Spleen (tissue), 13 donors: Measurements from ENCODE around the gene CSTF2. TPM values are rescaled to one million over a fixed set of nuclear protein-coding genes. Genes with fewer than 3 reads are reported as not detected.
"Not testable (repeated sequence)": the region's sequence is repeated elsewhere in the genome, so short reads cannot be mapped to it uniquely, and the experiment has no call there.

ENCODE experiments used
- DNase-seq: peaks from one replicate; pipeline ENCODE4 v3.0.0-alpha.2; 2020
- H3K27ac ChIP-seq, 8 donors: fragments of 200-600 bp; sonication (generic) in 7 of 8; 1 replicate in 4 of 8; 2 replicates in 4 of 8; pipeline versions ENCODE4 v1.5.0 to v1.8.0; 2016 to 2021; ENCODE audit warnings: inconsistent platforms in 4 of 8, mild to moderate bottlenecking in 4 of 8, moderate library complexity in 1 of 8
- H3K27me3 ChIP-seq, 7 donors: fragments of 200-600 bp; sonication (generic) in 6 of 7; replicated peaks in 1 of 7; 1 replicate in 4 of 7; 2 replicates in 3 of 7; pipeline versions ENCODE4 v1.5.0 to v1.8.0; 2016 to 2021; ENCODE audit warnings: inconsistent platforms in 3 of 7, mild to moderate bottlenecking in 1 of 7
- H3K36me3 ChIP-seq, 6 donors: fragments of 200-600 bp; sonication (generic) in 5 of 6; 1 replicate in 4 of 6; 2 replicates in 2 of 6; pipeline versions ENCODE4 v1.5.0 to v1.8.0; 2016 to 2021; ENCODE audit warnings: inconsistent platforms in 2 of 6
- H3K4me1 ChIP-seq, 6 donors: fragments of 200-600 bp; sonication (generic) in 5 of 6; 1 replicate in 3 of 6; 2 replicates in 3 of 6; pipeline versions ENCODE4 v1.5.0 to v1.8.0; 2016 to 2021; ENCODE audit warnings: inconsistent platforms in 3 of 6
- H3K4me3 ChIP-seq, 8 donors: fragments of 200-600 bp; sonication (generic) in 7 of 8; 1 replicate in 4 of 8; 2 replicates in 4 of 8; pipeline versions ENCODE4 v1.5.0 to v1.8.0; 2016 to 2021; ENCODE audit warnings: inconsistent platforms in 4 of 8, mild to moderate bottlenecking in 4 of 8, moderate library complexity in 2 of 8
- H3K9me3 ChIP-seq, 8 donors: fragments of 200-600 bp; sonication (generic) in 7 of 8; 1 replicate in 4 of 8; 2 replicates in 4 of 8; pipeline versions ENCODE4 v1.5.0 to v1.8.0; 2016 to 2021; ENCODE audit warnings: inconsistent platforms in 4 of 8
- POLR2A ChIP-seq, 3 donors: fragments of 450-650 bp; IDR thresholded peaks; one replicate each; pipeline ENCODE4 v1.5.1; 2017; ENCODE audit warnings: antibody characterized with exemption in 3 of 3, mild to moderate bottlenecking in 1 of 3
- POLR2AphosphoS5 ChIP-seq, 3 donors: sonication (generic); formaldehyde crosslinking; IDR thresholded peaks; one replicate each; pipeline ENCODE4 v1.5.1; 2017; ENCODE audit warnings: antibody characterized with exemption in 3 of 3
- WGBS, 5 donors: extraction: QIAGEN DNeasy Blood & Tissue Kit in 3 of 5; methylation state at CpG; one replicate each; pipeline versions ENCODE4 v1.1.5 to v1.1.7; 2013 to 2018; 5-methylcytosine and 5-hydroxymethylcytosine counted together
- intact Hi-C: fragments of 100-400 bp; cut with DNase I; formaldehyde crosslinking; loops from one replicate; pipeline ENCODE4 v1.15.0; 2023; ENCODE audit warnings: low total_unique reads
- long read RNA-seq, 2 donors: transcript quantifications; one replicate each; lab custom pipeline, GENCODE V29; 2026
- polyA plus RNA-seq, 3 donors: library from polyadenylated mRNA; stranded (reverse); fragments of 200-250 nt; gene quantifications; one replicate each; pipeline ENCODE4 v1.2.1, GENCODE V29; 2013
- total RNA-seq, 7 donors: library from RNA; depleted of rRNA in 3 of 7; stranded (reverse); fragments of >200 nt in 3 of 7; fragmentation: NEBNext Ultra II Directional in 4 of 7; extraction: Animal tissue kit (Norgen Biotek cat#: 25700) in 4 of 7; gene quantifications; one replicate each; pipeline versions ENCODE4 v1.1.0 to v1.2.1, GENCODE V29; 2016 to 2021
- TF ChIP-seq, protein P1 (sequence below), 11 experiments: fragments of 200-600 bp in 7 of 11; fragments of 450-650 bp in 4 of 11; sonication (generic) in 4 of 11; IDR thresholded peaks in 8 of 11; conservative IDR thresholded peaks in 3 of 11; 1 replicate in 7 of 11; 2 replicates in 4 of 11; pipeline versions ENCODE4 v1.4.0 to v1.8.0; 2016 to 2021; ENCODE audit warnings: antibody characterized with exemption in 11 of 11, inconsistent platforms in 4 of 11, mild to moderate bottlenecking in 1 of 11
- donor health status: healthy with polysubstance abuse.
- donor health status: DM: no; HTN: no; CAD: no; lungs with moderate emphysema.
- donor health status: DM: no; HTN: no; CAD: no.
- donor health status: Bipolar disorder and iron deficiency.
- donor health status: healthy.
- donor health status: DM: no; HTN: no; CAD: no.
- donor health status: DM: yes; HTN: yes; CAD: no.

The CSTF2 gene
- total RNA-seq, result 10 to 100 TPM; 10.3 to 16.2 (median 13.5) TPM
- polyA plus RNA-seq, result 1 to 10 TPM; 4.2 to 8.5 (median 6.1) TPM
- long read RNA-seq, donor 1, partial matches to known transcripts, result 0 of 3 reads
- long read RNA-seq, donor 1, other reads (novel, unspliced or antisense), result 0 of 3 reads
- long read RNA-seq, donor 2, transcript CSTF2-201 (14 exons, 1,958 nt), result major isoform, 6 of 6 reads
- long read RNA-seq, donor 2, partial matches to known transcripts, result 0 of 6 reads
- long read RNA-seq, donor 2, other reads (novel, unspliced or antisense), result 0 of 6 reads

GRCh38 chrX:100819837-100820666 lies at the start of gene CSTF2:
CSTF2 (plus strand) TSS chrX:100820391; CDS start chrX:100820417, 26 bp downstream.
- TF ChIP-seq POLR2AphosphoS5 (IDR thresholded peaks at IDR 0.05), result peak; percentile 80 to 88 (median 85)
- TF ChIP-seq, protein P1, sequence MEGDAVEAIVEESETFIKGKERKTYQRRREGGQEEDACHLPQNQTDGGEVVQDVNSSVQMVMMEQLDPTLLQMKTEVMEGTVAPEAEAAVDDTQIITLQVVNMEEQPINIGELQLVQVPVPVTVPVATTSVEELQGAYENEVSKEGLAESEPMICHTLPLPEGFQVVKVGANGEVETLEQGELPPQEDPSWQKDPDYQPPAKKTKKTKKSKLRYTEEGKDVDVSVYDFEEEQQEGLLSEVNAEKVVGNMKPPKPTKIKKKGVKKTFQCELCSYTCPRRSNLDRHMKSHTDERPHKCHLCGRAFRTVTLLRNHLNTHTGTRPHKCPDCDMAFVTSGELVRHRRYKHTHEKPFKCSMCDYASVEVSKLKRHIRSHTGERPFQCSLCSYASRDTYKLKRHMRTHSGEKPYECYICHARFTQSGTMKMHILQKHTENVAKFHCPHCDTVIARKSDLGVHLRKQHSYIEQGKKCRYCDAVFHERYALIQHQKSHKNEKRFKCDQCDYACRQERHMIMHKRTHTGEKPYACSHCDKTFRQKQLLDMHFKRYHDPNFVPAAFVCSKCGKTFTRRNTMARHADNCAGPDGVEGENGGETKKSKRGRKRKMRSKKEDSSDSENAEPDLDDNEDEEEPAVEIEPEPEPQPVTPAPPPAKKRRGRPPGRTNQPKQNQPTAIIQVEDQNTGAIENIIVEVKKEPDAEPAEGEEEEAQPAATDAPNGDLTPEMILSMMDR (IDR thresholded peaks at IDR 0.05 in 8 of 11, conservative IDR thresholded peaks at IDR 0.05 in 3 of 11), result peak in 5 of 11 experiments; percentile 16 to 35 (median 25)
- TF ChIP-seq POLR2A (IDR thresholded peaks at IDR 0.05), result no peak
- intact Hi-C loops, result no loop called here
- peak; percentile 95 for DNase-seq
- Histone ChIP-seq H3K36me3 (peaks cover 0 to 35% (median 20%) of the 10 kb centered on the region in 6 donors), H3K4me3 (peak within 1 kb of the TSS; percentile 34 to 85 (median 61)), H3K27ac (peak within 1 kb of the TSS; percentile 22 to 80 (median 63)), H3K9me3 (no peaks in the 10 kb centered on the region), H3K4me1 (peaks cover 0 to 17% (median 7%) of the 10 kb centered on the region in 6 donors), H3K27me3 (peaks cover 0 to 7% (median 0%) of the 10 kb centered on the region in 7 donors)
- 0 to 41% (median 5%) methylated on average over 18 to 49 of the region's 49 CpGs for WGBS, 5 donors

DNA sequence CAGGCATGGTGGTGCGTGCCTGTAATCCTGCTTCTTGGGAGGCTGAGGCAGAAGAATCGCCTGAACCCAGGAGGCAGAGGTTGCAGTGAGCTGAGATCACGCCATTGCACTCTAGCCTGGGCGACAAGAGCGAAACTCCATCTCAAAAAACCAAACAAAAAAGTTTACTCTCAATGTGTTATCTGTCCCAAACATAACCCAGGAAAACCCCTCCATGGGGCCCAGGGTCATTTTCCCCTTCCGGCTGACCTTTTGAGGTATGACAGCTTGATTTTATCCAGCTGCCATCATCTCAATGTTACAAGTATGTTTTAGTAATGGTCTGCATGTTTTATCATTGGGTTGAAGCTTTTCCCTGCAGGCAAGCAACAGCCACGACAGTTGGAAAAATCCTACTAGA lies 23.8 kb upstream of the CSTF2 start:
- H3K27me3 ChIP-seq, H3K4me3 ChIP-seq, DNase-seq, H3K36me3 ChIP-seq, H3K27ac ChIP-seq, intact Hi-C loops, H3K4me1 ChIP-seq, H3K9me3 ChIP-seq: not testable (repeated sequence)
- 84 to 92% (median 90%) methylated on average over 6 to 7 of the region's 7 CpGs for WGBS, 5 donors

DNA sequence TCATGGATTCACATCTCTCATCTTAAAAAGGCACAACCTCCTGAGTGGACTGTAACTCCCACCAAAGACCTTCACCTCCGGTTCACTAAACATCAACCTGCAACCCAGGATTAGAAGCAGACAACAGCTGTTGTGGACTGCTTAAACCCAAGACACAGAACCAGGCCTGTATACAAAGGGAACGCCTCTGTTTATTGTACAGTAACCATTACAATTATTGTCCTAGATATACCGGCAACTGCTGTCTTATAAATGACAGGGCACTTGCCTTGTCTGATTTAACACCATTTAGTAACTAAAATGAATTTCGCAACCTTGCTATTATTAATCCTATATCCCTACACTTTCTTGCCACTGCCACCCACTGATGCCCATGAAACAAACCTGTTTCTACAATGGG lies 22.8 kb upstream of the CSTF2 start:
- intact Hi-C loops, result no loop called here
- Histone ChIP-seq H3K27me3 (no peaks in the 10 kb centered on the region), H3K36me3 (no peaks in the 10 kb centered on the region), H3K4me3 (no peak overlapping the region), H3K4me1 (no peaks in the 10 kb centered on the region), H3K9me3 (no peaks in the 10 kb centered on the region), H3K27ac (no peak overlapping the region)
- 87 to 98% (median 92%) methylated on average over 4 of the region's 4 CpGs for WGBS, 5 donors
- DNase-seq, result no peak
- no peak for TF ChIP-seq POLR2AphosphoS5 (IDR thresholded peaks at IDR 0.05)
- TF ChIP-seq, protein P1 (IDR thresholded peaks at IDR 0.05 in 8 of 11, conservative IDR thresholded peaks at IDR 0.05 in 3 of 11), result no peak
- no peak for TF ChIP-seq POLR2A (IDR thresholded peaks at IDR 0.05)

- Histone ChIP-seq H3K4me3 (no peak overlapping the region), H3K36me3 (no peaks in the 10 kb centered on the region), H3K9me3 (no peaks in the 10 kb centered on the region), H3K4me1 (no peaks in the 10 kb centered on the region), H3K27ac (no peak overlapping the region), H3K27me3 (no peaks in the 10 kb centered on the region)
- intact Hi-C loops, result no loop called here
- 43 to 73% (median 64%) methylated on average over 4 of the region's 4 CpGs for WGBS, 5 donors
- no peak for DNase-seq
- TF ChIP-seq POLR2AphosphoS5 (IDR thresholded peaks at IDR 0.05) (no peak), POLR2A (IDR thresholded peaks at IDR 0.05) (no peak)
- TF ChIP-seq, protein P1 (IDR thresholded peaks at IDR 0.05 in 8 of 11, conservative IDR thresholded peaks at IDR 0.05 in 3 of 11), result no peak
Observed at GRCh38 chrX:100798484-100799214, 21.5 kb upstream of the CSTF2 start.
